GM10266 (cell line): ENCODE data around the gene CPN2.

Source experiments
- DNase-seq: peaks from one replicate; pipeline ENCODE4 v3.0.0; 2012; ENCODE audit errors: extremely low spot score
- CTCF ChIP-seq: IDR thresholded peaks from 2 replicates; pipeline ENCODE4 v1.5.1; 2012; ENCODE audit warnings: mild to moderate bottlenecking, low read depth; ENCODE audit not compliant: control insufficient read depth, insufficient read depth; ENCODE audit errors: missing control alignments

The CPN2 gene

GRCh38 chr3:194294199-194294894 is 56.8 kb downstream of the CPN2 start:
- DNase-seq = no peak

DNA sequence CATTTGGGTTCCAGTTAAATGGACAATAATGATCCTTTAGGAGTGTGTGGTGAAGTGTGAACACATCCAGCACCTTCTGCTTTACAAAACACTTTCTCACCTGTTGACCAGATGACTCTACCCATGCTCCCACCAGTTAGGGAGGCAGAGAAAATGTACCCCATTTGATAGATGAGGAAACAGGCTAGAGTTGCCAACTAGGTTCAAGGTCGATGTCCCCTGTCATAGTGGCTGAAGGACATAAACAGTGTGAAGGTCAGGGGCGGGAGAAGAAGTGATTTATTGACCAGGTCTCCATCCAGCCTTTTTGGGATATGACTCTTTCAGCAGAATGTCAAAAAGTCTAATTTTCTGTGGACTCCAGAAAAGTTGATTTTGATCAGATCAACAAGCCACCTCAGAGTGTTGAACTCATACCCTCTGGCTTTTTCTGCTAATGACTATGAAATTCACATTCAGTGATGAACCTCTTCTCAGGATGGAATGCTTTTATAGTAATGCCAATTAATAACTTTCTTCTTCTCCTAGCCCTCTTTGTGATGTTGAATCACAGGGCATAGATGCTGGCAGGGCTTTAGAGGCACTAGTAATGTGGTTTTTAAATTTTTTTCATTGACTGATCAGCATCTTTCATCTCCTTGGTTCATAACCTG is 57.5 kb downstream of the CPN2 start:
- no peak for DNase-seq
- no peak for TF ChIP-seq CTCF

More at GRCh38 chr3:194294199-194294894, 56.8 kb downstream of the CPN2 start:
- TF ChIP-seq CTCF = no peak

DNA sequence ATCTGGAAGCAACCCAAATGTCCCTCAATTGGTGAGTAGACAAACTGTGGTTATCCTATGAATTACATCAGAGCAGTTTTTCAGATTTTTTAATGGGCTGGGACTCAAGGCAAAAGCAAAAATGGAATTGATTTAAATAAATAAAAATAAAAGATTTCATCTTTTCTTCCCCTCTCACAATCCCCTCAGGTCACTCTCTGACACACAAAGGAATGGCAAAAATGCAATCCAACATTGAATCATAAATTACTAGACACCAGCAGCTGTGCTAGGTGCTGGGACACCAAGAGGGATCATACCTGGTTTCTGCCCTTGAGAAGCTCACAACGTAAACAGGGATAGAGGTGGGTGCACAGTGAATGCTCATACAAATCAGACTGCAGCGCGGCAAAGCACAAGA is 58.8 kb downstream of the CPN2 start:
- no peak for DNase-seq
- no peak for TF ChIP-seq CTCF
